Measurements from ENCODE around the gene SEZ6L.
A peak's percentile ranks its signal among the peaks of the same experiment; 100 is the strongest.

Gene SEZ6L

DNA sequence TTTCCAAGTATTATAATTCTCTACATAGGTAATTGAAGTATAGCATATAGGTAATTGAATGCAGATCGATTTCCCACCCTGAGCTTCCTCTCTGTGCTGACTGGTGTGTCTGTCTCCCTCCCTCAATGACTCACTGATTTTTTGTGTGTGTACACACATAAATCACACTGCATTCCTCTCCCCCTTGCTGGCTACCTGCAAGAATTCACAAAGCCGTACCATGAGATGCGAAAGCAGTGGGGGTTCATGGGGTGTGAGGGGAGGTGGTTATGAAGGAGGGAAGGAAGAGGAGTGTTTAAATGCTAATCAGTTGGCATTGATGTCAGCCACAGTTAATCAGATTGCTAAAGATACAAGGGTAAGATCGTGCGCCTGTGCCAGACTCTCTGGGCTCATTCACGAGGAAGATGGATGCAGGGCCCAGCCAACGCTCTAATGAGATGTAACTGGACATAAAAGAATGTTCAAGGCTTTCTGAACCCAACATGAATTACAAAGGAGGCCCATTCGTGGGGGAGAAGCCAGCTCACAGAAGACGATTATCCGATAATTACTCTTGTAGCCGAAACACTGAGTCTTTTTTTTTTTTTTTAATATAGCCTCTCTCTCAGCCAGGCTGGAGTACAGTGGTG lies 107.4 kb downstream of the SEZ6L start:
- H3K27ac Mint-ChIP-seq, result no peak overlapping the region
- H3K4me3 Mint-ChIP-seq, result no peak overlapping the region
- H3K4me1 Mint-ChIP-seq (ENCODE audit: low read depth in 2 of 2), result no peaks in the 10 kb centered on the region
- ATAC-seq (replicated peaks) (no peak), DNase-seq (no peak)
- H3K36me3 Mint-ChIP-seq (ENCODE audit: insufficient read depth), result no peaks in the 10 kb centered on the region
- no peaks in the 10 kb centered on the region for H3K9me3 Mint-ChIP-seq
- H3K27me3 Mint-ChIP-seq, result peaks cover 37 to 51% of the 10 kb centered on the region in 2 donors

DNA sequence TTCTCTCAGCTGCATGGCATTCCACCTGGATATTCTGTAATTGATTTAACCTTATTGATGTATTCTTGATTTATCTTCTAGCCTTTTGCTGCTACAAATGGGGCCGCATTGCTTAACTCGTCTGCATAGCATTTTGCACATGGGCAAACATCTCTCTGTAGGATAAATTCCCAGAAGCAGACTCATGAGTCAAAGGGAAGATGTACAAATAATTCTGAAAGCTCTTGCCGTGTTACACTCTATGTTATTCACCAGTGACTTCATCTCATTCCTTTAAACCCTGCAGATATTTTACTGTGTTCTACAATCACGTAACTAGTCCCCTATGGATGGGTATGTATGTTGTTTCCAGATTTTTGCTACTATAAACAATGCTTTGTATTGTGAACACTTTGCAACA lies 112.7 kb downstream of the SEZ6L start:
- no peak overlapping the region for H3K4me3 Mint-ChIP-seq
- peaks cover 22 to 57% of the 10 kb centered on the region in 2 donors for H3K27me3 Mint-ChIP-seq
- no peak for ATAC-seq (replicated peaks)
- H3K9me3 Mint-ChIP-seq, result no peaks in the 10 kb centered on the region
- no peak overlapping the region for H3K27ac Mint-ChIP-seq
- H3K4me1 Mint-ChIP-seq (ENCODE audit: low read depth in 2 of 2), result no peaks in the 10 kb centered on the region
- no peaks in the 10 kb centered on the region for H3K36me3 Mint-ChIP-seq (ENCODE audit: insufficient read depth)
- no peak for DNase-seq

DNA sequence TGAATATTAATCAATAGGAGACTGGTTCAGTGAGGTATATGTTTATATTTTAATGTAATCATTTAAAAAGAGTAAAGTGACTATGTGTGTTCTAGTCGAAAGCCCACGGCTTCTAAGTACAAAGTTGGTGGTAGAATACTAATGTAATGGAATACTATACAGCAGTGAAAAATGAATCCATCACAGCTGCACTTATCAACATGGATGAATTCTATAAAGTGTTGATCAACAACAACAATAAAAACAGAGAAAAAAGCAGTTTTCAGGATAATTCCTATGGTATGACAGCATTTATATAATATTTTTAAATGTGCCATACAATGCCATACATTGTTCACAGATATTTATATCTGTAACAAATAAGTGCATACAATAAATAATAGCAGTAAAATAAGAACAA lies 114.1 kb downstream of the SEZ6L start:
- no peak for DNase-seq
- H3K27ac Mint-ChIP-seq, result no peak overlapping the region
- no peaks in the 10 kb centered on the region for H3K4me1 Mint-ChIP-seq (ENCODE audit: low read depth in 2 of 2)
- peaks cover 25 to 57% of the 10 kb centered on the region in 2 donors for H3K27me3 Mint-ChIP-seq
- H3K4me3 Mint-ChIP-seq, result no peak overlapping the region
- no peaks in the 10 kb centered on the region for H3K9me3 Mint-ChIP-seq
- H3K36me3 Mint-ChIP-seq (ENCODE audit: insufficient read depth), result no peaks in the 10 kb centered on the region
- ATAC-seq (replicated peaks), result no peak

DNA sequence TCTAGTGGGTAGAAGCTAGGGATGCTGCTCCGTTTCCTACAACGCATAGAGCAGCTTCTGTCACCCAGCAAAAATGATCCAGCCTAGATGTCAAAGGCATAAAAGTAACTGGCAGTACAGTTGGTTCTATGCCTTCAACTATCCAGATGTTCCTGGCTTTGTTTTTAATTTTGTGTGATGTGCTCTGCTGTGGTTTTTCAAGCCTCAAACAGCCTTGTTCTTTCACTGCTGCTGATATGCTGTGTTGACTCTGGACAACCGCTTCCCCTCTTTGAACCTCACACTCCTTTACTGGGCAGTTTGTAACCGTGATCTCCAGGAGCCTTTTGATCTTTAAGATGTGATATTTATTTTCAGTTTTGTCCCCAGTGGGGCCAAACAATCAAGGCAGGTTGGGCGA lies 116.4 kb downstream of the SEZ6L start:
- Mint-ChIP-seq H3K36me3 (ENCODE audit: insufficient read depth) (no peaks in the 10 kb centered on the region), H3K27ac (no peak overlapping the region), H3K9me3 (no peaks in the 10 kb centered on the region), H3K4me1 (ENCODE audit: low read depth in 2 of 2) (no peaks in the 10 kb centered on the region), H3K27me3 (peaks cover 22 to 64% of the 10 kb centered on the region in 2 donors), H3K4me3 (no peak overlapping the region)
- ATAC-seq (replicated peaks) (no peak), DNase-seq (no peak)

DNA sequence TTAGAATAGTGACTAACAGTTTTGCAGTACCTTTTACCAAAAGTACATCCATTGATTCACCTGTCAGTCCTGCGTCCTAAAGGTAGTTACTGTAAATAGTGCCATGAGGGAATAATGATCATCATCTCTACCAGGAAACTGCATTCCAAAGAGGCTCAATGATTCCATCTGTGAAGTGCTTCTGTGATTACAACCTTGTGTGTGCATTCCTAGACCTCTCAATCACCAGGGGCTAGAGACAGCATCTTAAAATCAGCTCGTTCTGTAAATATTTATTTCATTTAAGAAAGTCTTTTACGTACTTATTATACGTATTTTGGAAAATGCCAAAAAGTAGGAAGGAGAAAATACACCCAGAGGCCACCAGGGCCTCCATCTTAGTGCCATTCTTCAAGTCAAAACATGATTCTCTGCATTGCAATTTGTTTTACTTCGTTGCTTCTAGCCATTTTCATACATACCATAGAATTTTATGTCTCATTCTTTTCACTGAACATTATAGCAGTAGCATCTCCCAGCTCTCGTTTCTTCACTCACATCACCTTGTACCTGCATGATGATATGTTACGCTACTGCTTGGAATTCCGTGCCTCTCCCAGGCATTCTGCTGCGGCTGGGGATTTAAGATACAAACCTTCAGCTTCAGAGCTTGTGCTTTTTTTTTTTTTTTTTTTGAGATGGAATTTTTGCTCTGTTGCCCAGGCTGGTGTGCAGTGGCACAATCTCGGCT lies 117.0 kb downstream of the SEZ6L start:
- ATAC-seq (replicated peaks) (no peak), DNase-seq (no peak)
- Mint-ChIP-seq H3K4me3 (no peak overlapping the region), H3K4me1 (ENCODE audit: low read depth in 2 of 2) (no peaks in the 10 kb centered on the region), H3K27ac (no peak overlapping the region), H3K9me3 (no peaks in the 10 kb centered on the region), H3K27me3 (peaks cover 22 to 69% of the 10 kb centered on the region in 2 donors), H3K36me3 (ENCODE audit: insufficient read depth) (no peaks in the 10 kb centered on the region)

DNA sequence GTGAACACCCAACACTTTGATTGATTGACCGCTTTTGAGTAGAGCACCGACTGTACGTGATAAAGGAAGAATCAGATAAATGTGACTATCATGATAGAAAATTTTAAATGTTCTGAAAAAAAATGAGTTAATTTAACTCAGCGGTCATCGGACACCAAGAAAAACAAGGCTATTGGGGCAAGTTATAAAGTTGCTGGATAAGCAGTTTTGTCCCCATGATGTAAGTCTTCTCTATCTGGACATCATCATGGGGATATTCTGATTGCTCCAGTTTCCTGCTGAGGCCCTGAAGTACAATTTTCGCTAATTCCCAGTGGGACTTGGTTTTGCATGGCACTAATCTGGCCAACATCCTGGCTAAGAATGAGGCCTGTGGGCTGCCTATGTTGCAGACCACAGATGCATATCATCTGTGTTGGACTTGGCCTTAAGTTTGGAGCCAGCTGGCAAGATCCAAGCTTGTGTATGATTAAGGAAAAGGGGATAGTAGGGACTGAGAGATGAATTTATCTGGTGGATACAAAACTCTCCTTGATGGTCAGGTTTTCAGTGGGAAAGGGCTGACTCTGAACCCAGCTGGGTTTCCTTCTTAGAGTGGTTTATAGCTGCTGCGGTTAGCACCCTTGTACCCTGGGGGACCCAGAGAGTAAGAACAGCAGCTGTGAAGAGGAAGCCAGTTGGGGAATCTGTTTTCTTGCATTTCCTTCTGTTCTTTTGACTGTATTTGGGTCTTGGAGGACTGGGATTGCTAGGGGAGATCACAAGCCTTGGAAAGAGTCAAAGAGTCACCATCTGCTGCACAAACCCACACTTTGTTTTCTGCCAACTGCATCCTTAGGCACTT lies 118.3 kb downstream of the SEZ6L start:
- no peaks in the 10 kb centered on the region for H3K36me3 Mint-ChIP-seq (ENCODE audit: insufficient read depth)
- no peaks in the 10 kb centered on the region for H3K4me1 Mint-ChIP-seq (ENCODE audit: low read depth in 2 of 2)
- H3K27ac Mint-ChIP-seq, result no peak overlapping the region
- H3K4me3 Mint-ChIP-seq, result no peak overlapping the region
- DNase-seq (no peak), ATAC-seq (replicated peaks) (no peak)
- H3K27me3 Mint-ChIP-seq, result peaks cover 12 to 56% of the 10 kb centered on the region in 2 donors
- no peaks in the 10 kb centered on the region for H3K9me3 Mint-ChIP-seq

DNA sequence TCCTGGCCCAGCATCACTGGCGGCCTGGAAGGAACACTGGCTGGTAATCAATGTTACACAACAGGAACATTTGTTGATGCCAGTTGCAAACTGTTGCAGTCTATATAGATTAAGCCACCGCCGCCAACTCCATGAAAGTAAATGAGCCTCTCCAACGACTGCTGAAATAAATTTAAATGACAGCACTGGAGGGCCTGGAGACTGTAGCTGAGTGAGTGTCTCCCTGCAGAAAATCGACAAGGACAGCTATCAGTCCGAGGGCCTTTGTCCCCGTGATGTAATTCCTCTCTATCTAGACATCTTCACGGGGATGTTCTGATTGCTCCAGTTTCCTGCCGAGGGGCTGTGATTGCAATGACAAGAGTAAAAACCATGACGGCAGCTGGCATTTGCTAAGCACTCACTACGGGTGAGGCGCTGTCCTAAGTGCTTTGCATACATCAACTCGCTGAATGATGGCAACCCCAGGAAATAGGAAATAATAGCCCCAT lies 120.4 kb downstream of the SEZ6L start:
- Mint-ChIP-seq H3K9me3 (no peaks in the 10 kb centered on the region), H3K27ac (no peak overlapping the region), H3K4me3 (no peak overlapping the region), H3K27me3 (peaks cover 12 to 41% of the 10 kb centered on the region in 2 donors), H3K4me1 (ENCODE audit: low read depth in 2 of 2) (peaks cover 2 to 5% of the 10 kb centered on the region in 2 donors), H3K36me3 (ENCODE audit: insufficient read depth) (no peaks in the 10 kb centered on the region)
- DNase-seq (no peak), ATAC-seq (replicated peaks) (no peak)

DNA sequence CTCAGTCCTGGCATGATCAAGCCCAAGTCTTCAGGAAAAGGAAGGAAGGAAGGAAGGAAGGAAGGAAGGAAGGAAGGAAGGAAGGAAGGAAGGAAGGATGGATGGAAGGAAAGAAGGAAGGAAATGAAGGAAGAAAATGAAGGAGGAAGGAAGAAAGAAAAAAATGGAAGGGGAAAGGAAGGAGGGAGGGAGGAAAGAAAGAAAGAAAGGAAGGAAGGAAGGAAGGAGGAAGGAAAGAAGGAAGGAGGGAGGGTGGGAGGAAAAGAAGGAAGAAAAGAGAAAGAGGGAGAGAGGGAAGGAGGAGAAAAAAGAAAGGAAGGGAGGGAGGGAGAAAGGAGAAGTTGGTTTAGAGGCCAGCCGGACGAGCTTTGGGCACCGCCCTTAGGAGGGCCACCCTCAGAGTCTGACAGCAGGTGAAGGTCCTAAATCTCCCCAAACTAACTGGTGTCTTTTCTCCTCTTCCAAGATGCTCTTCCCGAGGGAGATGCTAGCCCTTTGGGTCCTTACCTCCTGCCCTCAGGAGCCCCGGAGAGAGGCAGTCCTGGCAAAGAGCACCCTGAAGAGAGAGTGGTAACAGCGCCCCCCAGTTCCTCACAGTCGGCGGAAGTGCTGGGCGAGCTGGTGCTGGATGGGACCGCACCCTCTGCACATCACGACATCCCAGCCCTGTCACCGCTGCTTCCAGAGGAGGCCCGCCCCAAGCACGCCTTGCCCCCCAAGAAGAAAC lies 122.8 kb downstream of the SEZ6L start:
- H3K4me3 Mint-ChIP-seq, result no peak overlapping the region
- DNase-seq, result no peak
- no peaks in the 10 kb centered on the region for H3K9me3 Mint-ChIP-seq
- no peak overlapping the region for H3K27ac Mint-ChIP-seq
- H3K36me3 Mint-ChIP-seq (ENCODE audit: insufficient read depth), result no peaks in the 10 kb centered on the region
- peaks cover 10 to 25% of the 10 kb centered on the region in 2 donors for H3K27me3 Mint-ChIP-seq
- no peak for ATAC-seq (replicated peaks)
- peaks cover 6 to 11% of the 10 kb centered on the region in 2 donors for H3K4me1 Mint-ChIP-seq (ENCODE audit: low read depth in 2 of 2)

DNA sequence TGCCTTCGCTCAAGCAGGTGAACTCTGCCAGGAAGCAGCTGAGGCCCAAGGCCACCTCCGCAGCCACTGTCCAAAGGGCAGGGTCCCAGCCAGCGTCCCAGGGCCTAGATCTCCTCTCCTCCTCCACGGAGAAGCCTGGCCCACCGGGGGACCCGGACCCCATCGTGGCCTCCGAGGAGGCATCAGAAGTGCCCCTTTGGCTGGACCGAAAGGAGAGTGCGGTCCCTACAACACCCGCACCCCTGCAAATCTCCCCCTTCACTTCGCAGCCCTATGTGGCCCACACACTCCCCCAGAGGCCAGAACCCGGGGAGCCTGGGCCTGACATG lies 123.4 kb downstream of the SEZ6L start:
- peak overlapping the region in 1 of 2 donors; percentile 12 for H3K27ac Mint-ChIP-seq
- H3K4me1 Mint-ChIP-seq (ENCODE audit: low read depth in 2 of 2), result peaks cover 6 to 11% of the 10 kb centered on the region in 2 donors
- DNase-seq (no peak), ATAC-seq (replicated peaks) (no peak)
- H3K4me3 Mint-ChIP-seq, result no peak overlapping the region
- H3K36me3 Mint-ChIP-seq (ENCODE audit: insufficient read depth), result no peaks in the 10 kb centered on the region
- peaks cover 6 to 20% of the 10 kb centered on the region in 2 donors for H3K27me3 Mint-ChIP-seq
- no peaks in the 10 kb centered on the region for H3K9me3 Mint-ChIP-seq

DNA sequence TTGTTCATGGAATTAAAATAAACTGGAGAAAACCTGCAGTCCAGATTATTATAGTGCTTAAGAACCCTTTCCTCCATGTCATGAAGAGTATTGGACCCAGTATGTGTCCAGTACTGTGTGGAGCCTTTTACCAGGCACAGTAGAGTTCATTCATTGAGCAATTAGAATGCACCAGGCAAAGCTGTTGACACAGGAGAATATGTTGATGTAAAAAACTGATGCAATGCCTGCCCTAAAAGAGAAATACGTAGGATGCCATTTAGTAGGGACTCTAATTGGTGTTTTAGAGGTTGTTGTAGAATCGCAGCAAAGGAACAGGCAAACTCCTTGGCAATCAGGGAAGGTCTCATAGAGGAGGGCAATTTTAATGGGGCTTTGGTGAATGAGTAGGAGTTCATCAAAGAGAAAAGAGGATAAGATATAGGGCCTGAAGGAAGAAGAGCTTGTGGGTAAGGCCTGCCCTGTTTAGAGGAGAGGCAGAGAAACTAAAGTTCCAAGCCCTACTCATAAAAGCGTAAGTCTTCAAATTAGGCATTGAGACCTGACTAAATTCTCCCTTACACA lies 126.4 kb downstream of the SEZ6L start:
- H3K4me1 Mint-ChIP-seq (ENCODE audit: low read depth in 2 of 2), result peaks cover 6 to 11% of the 10 kb centered on the region in 2 donors
- no peak overlapping the region for H3K27ac Mint-ChIP-seq
- H3K27me3 Mint-ChIP-seq, result peaks cover 0 to 6% of the 10 kb centered on the region in 2 donors
- H3K9me3 Mint-ChIP-seq, result no peaks in the 10 kb centered on the region
- no peak for DNase-seq
- H3K4me3 Mint-ChIP-seq, result no peak overlapping the region
- no peak for ATAC-seq (replicated peaks)
- H3K36me3 Mint-ChIP-seq (ENCODE audit: insufficient read depth), result no peaks in the 10 kb centered on the region

DNA sequence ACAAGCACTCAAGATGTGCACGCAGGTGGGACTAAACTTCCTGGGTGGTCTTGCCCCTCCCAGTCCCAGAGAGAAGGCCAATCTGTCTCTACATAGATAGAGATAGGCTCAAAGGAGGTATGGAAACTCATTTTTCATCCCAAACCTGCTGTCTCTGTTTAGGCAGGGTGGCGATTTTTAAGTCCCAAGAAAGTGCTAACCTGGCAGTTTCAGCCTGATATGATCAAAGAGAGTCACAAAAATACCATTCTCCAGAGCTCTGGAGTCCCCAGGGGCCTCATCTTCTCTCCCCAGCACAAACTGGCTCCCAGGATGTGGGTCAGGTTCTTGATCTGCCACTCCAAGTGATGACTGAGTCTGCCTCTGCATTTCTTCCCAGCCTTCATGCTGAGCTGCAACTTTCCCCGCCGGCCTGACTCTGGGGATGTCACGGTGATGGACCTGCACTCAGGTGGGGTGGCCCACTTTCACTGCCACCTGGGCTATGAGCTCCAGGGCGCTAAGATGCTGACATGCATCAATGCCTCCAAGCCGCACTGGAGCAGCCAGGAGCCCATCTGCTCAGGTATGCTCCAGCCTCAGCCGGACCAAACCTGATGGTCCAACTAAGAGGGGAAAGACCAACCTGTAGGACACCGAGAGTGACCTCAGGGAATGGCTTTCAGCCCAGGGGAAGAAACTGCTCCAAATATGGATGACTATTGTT lies 129.5 kb downstream of the SEZ6L start:
- ATAC-seq (replicated peaks), result no peak
- H3K4me3 Mint-ChIP-seq, result no peak overlapping the region
- DNase-seq, result no peak
- H3K27ac Mint-ChIP-seq, result no peak overlapping the region
- peaks cover 22 to 30% of the 10 kb centered on the region in 2 donors for H3K27me3 Mint-ChIP-seq
- H3K9me3 Mint-ChIP-seq, result no peaks in the 10 kb centered on the region
- peaks cover 6 to 11% of the 10 kb centered on the region in 2 donors for H3K4me1 Mint-ChIP-seq (ENCODE audit: low read depth in 2 of 2)
- H3K36me3 Mint-ChIP-seq (ENCODE audit: insufficient read depth), result no peaks in the 10 kb centered on the region

DNA sequence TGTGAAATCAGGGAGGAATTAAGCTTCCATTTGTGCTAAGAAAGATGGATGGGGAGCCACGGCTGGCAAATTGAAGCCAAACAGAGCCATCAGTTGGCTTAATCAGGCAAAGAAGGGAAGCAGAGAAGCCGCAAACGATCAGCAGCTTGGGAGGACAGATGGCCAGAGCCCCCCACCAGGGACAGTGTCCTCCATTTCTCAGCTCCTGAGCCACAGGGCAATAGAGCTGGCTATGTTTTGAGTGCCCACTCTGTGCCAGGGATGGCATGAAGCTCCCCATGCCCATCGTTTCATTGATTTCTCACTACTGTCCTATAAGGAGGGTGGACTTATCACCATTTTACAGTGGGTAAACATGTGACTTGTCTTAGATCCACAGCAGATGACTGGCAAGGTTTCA lies 133.5 kb downstream of the SEZ6L start:
- no peak overlapping the region for H3K27ac Mint-ChIP-seq

More for the DNA sequence above, 133.5 kb downstream of the SEZ6L start:
- DNase-seq, result no peak
- no peaks in the 10 kb centered on the region for H3K4me1 Mint-ChIP-seq (ENCODE audit: low read depth in 2 of 2)
- no peaks in the 10 kb centered on the region for H3K9me3 Mint-ChIP-seq
- no peak overlapping the region for H3K4me3 Mint-ChIP-seq
- H3K27me3 Mint-ChIP-seq, result peaks cover 45 to 57% of the 10 kb centered on the region in 2 donors
- no peak for ATAC-seq (replicated peaks)
- no peaks in the 10 kb centered on the region for H3K36me3 Mint-ChIP-seq (ENCODE audit: insufficient read depth)

All from effector memory CD8-positive, alpha-beta T cell (primary cell).